GM10248 (cell line): Measurements from ENCODE around the gene RPUSD1.

Experiments
- CTCF ChIA-PET: fragments of 300-600 bp; sonication (Branson Sonifier 250); formaldehyde crosslinking; extraction: SDS; loops from one replicate; lab custom pipeline; 2021; ENCODE audit warnings: antibody characterized with exemption; lab: Yijun Ruan, JAX
- POLR2A ChIA-PET: fragments of 350-650 bp; sonication (Branson Sonifier 250); formaldehyde crosslinking; extraction: SDS; loops from one replicate; lab custom pipeline; 2020; ENCODE audit warnings: antibody characterized with exemption; lab: Yijun Ruan, JAX
- DNase-seq: peaks from one replicate; pipeline ENCODE4 v3.0.0; 2012; ENCODE audit errors: extremely low spot score
- CTCF ChIP-seq: IDR thresholded peaks from 2 replicates; pipeline ENCODE4 v1.5.1; 2012; ENCODE audit warnings: mild to moderate bottlenecking, low read depth; ENCODE audit errors: extremely low read depth, missing control alignments, control extremely low read depth

RPUSD1 gene

GRCh38 chr16:767743-768235 is 20.4 kb downstream of the RPUSD1 start:
- CTCF ChIA-PET = interaction anchor here (1.4 kb wide), 1 partner anchor 18 kb away, joined by 4 read pairs; no protein-coding TSS in a partner anchor
- no peak for TF ChIP-seq CTCF
- DNase-seq = no peak
- POLR2A ChIA-PET = no interaction called here

GRCh38 chr16:766820-767640 is 21.2 kb downstream of the RPUSD1 start:
- TF ChIP-seq CTCF = no peak
- POLR2A ChIA-PET = no interaction called here
- CTCF ChIA-PET = no interaction called here
- DNase-seq = no peak

- ChIA-PET CTCF (no interaction called here), POLR2A (no interaction called here)
- no peak for DNase-seq
- TF ChIP-seq CTCF = no peak
Measured at GRCh38 chr16:766008-766819, 22.0 kb downstream of the RPUSD1 start.

- ChIA-PET CTCF (no interaction called here), POLR2A (no interaction called here)
- TF ChIP-seq CTCF = no peak
- DNase-seq = no peak
Measured at GRCh38 chr16:765488-765865, 22.7 kb downstream of the RPUSD1 start.

GRCh38 chr16:764848-765487 is 23.2 kb downstream of the RPUSD1 start:
- no peak for DNase-seq
- POLR2A ChIA-PET = no interaction called here
- CTCF ChIA-PET = no interaction called here
- TF ChIP-seq CTCF = no peak

- TF ChIP-seq CTCF = no peak
- ChIA-PET CTCF (no interaction called here), POLR2A (no interaction called here)
- no peak for DNase-seq
Measured at GRCh38 chr16:764184-764750, 23.9 kb downstream of the RPUSD1 start.
